Left kidney (tissue), 8 donors: Measurements from ENCODE around the gene GSX2. TPM values are rescaled to one million over a fixed set of nuclear protein-coding genes. Genes with fewer than 3 reads are reported as not detected.
"Not testable (repeated sequence)": the region's sequence is repeated elsewhere in the genome, so short reads cannot be mapped to it uniquely, and the experiment has no call there.

Experiments
- DNase-seq: peaks from one replicate; pipeline ENCODE4 v3.0.0-alpha.2; 2013
- long read RNA-seq, 8 donors: transcript quantifications; one replicate each; lab custom pipeline, GENCODE V29; 2026
- polyA plus RNA-seq: library from polyadenylated mRNA; unstranded; fragments of 120-200 nt; gene quantifications from one replicate; pipeline ENCODE4 v1.2.1, GENCODE V29; 2013; ENCODE audit not compliant: insufficient read length

The GSX2 gene
- not detected for polyA plus RNA-seq
- long read RNA-seq, donor 1, result 0 reads
- long read RNA-seq, donor 2, result 0 reads
- long read RNA-seq, donor 3, result 0 reads
- long read RNA-seq, donor 4, result 0 reads
- long read RNA-seq, donor 5, result 0 reads
- long read RNA-seq, donor 6, result 0 reads
- long read RNA-seq, donor 7, result 0 reads
- long read RNA-seq, donor 8, result 0 reads

GRCh38 chr4:54099748-54100574, at the start of gene GSX2:
TSS of gene GSX2 (plus strand) at chr4:54100163. CDS start at chr4:54100345, 182 bp downstream.
- DNase-seq, result no peak

- no peak for DNase-seq
Observed at GRCh38 chr4:54050214-54050904, 49.6 kb upstream of the GSX2 start.

GRCh38 chr4:54053322-54053721, 46.6 kb upstream of the GSX2 start:
- not testable (repeated sequence) for DNase-seq

- no peak for DNase-seq
Observed at GRCh38 chr4:54054501-54054900, 45.5 kb upstream of the GSX2 start.

- DNase-seq, result no peak
Observed at GRCh38 chr4:54055494-54055893, 44.5 kb upstream of the GSX2 start.

GRCh38 chr4:54056360-54056759, 43.6 kb upstream of the GSX2 start:
- no peak for DNase-seq

- no peak for DNase-seq
Observed at GRCh38 chr4:54058171-54058570, 41.8 kb upstream of the GSX2 start.

GRCh38 chr4:54060116-54060515, 39.8 kb upstream of the GSX2 start:
- no peak for DNase-seq

- DNase-seq, result no peak
Observed at GRCh38 chr4:54061067-54061466, 38.9 kb upstream of the GSX2 start.

GRCh38 chr4:54061873-54062272, 38.1 kb upstream of the GSX2 start:
- no peak for DNase-seq

- no peak for DNase-seq
Observed at GRCh38 chr4:54062392-54062791, 37.6 kb upstream of the GSX2 start.

- DNase-seq, result peak; percentile 31
Observed at GRCh38 chr4:54063229-54063628, 36.7 kb upstream of the GSX2 start.

GRCh38 chr4:54063737-54064316, 36.1 kb upstream of the GSX2 start:
- peak; percentile 32 for DNase-seq

- peak; percentile 92 for DNase-seq
Observed at GRCh38 chr4:54064317-54065111, 35.4 kb upstream of the GSX2 start, which contains the start of gene CHIC2. TSS of gene CHIC2 (minus strand) at chr4:54064605. CDS start at chr4:54064300, 305 bp downstream.

- DNase-seq, result no peak
Observed at GRCh38 chr4:54065282-54066087, 34.5 kb upstream of the GSX2 start.

- DNase-seq, result no peak
Observed at GRCh38 chr4:54066088-54066415, 33.9 kb upstream of the GSX2 start.

GRCh38 chr4:54066718-54067129, 33.2 kb upstream of the GSX2 start:
- DNase-seq, result no peak

GRCh38 chr4:54067166-54067565, 32.8 kb upstream of the GSX2 start:
- DNase-seq, result no peak

GRCh38 chr4:54073271-54073880, 26.6 kb upstream of the GSX2 start:
- DNase-seq, result no peak

- DNase-seq, result no peak
Observed at GRCh38 chr4:54074381-54074780, 25.6 kb upstream of the GSX2 start.

GRCh38 chr4:54076673-54077072, 23.3 kb upstream of the GSX2 start:
- no peak for DNase-seq
